A549 (cell line): ENCODE data around the gene CPTP. TPM values are rescaled to one million over a fixed set of nuclear protein-coding genes. Genes with fewer than 3 reads are reported as not detected.

Source experiments
- ATAC-seq, 2 experiments: fragments of 200-7000 bp in 1 of 2; fragments of >200 bp in 1 of 2; cut with Nextera tagmentation in 1 of 2; cut with Tn5 transposase in 1 of 2; 3 replicates each; pipeline versions ENCODE4 v1.8.0 to v1.9.1; 2018 to 2020; ENCODE audit warnings: mild to moderate bottlenecking in 1 of 2, moderate library complexity in 1 of 2
- CTCF ChIA-PET: fragments of 300-600 bp; sonication (Branson Sonifier 250); formaldehyde crosslinking; extraction: SDS; loops from one replicate; lab custom pipeline; 2021; ENCODE audit warnings: antibody characterized with exemption, inconsistent platforms; lab: Yijun Ruan, JAX
- POLR2A ChIA-PET: fragments of 350-600 bp; formaldehyde crosslinking; extraction: SDS; loops from one replicate; lab custom pipeline; 2021; ENCODE audit warnings: antibody characterized with exemption, inconsistent platforms; lab: Yijun Ruan, JAX
- DNase-seq, 2 experiments: peaks; one replicate each; pipeline versions ENCODE4 v3.0.0 to v3.0.0-alpha.2; 2011 to 2016; ENCODE audit warnings: low read depth in 1 of 2, low spot score in 1 of 2
- FAIRE-seq: peaks from 2 replicates; lab custom pipeline; 2011; peaks lifted over from hg19 to GRCh38; lab: Jason Lieb, UNC
- H3K27ac ChIP-seq, 2 experiments: fragments of >200 bp; sonication (Bioruptor Twin); formaldehyde crosslinking; 3 replicates each; pipeline ENCODE4 v1.5.1; 2016 to 2017
- H3K4me1 ChIP-seq: fragments of >200 bp; sonication (Bioruptor Twin); formaldehyde crosslinking; 3 replicates; pipeline ENCODE4 v1.6.1; 2016
- H3K4me2 ChIP-seq: fragments of >200 bp; sonication (Bioruptor Twin); formaldehyde crosslinking; 3 replicates; pipeline ENCODE4 v1.6.1; 2016
- H3K4me3 ChIP-seq: fragments of >200 bp; sonication (Bioruptor Twin); formaldehyde crosslinking; 3 replicates; pipeline ENCODE4 v1.5.1; 2016
- H3K9me3 ChIP-seq: fragments of >200 bp; sonication (Bioruptor Twin); formaldehyde crosslinking; 3 replicates; pipeline ENCODE4 v1.6.1; 2016
- BCL3 ChIP-seq: fragments of >200 bp; sonication (Bioruptor Twin); formaldehyde crosslinking; IDR thresholded peaks from 3 replicates; pipeline ENCODE4 v1.6.1; 2016
- BHLHE40 ChIP-seq: IDR thresholded peaks from 2 replicates; pipeline ENCODE4 v1.6.1; 2012; ENCODE audit warnings: low read depth, low read length, inconsistent platforms
- CHD2 ChIP-seq: fragments of 150-350 bp; IDR thresholded peaks from 2 replicates; pipeline ENCODE4 v1.6.1; 2014; ENCODE audit warnings: low read length; ENCODE audit not compliant: partially characterized antibody
- E2F6 ChIP-seq: IDR thresholded peaks from 2 replicates; pipeline ENCODE4 v1.6.1; 2012; ENCODE audit warnings: low read depth, borderline replicate concordance
- EHMT2 ChIP-seq: fragments of 200-600 bp; sonication (generic); IDR thresholded peaks from 2 replicates; pipeline ENCODE4 v1.6.1; 2016; ENCODE audit warnings: antibody characterized with exemption, low read depth, mild to moderate bottlenecking, moderate library complexity
- EP300 ChIP-seq, 2 experiments: fragments of >200 bp; sonication (Bioruptor Twin); formaldehyde crosslinking; IDR thresholded peaks; 2 replicates in 1 of 2; 3 replicates in 1 of 2; pipeline ENCODE4 v1.6.1; 2016 to 2017
- ESRRA ChIP-seq: fragments of 150-350 bp; IDR thresholded peaks from 2 replicates; pipeline ENCODE4 v1.6.1; 2014; ENCODE audit warnings: mild to moderate bottlenecking, low read length, borderline replicate concordance
- FOXS1 ChIP-seq: fragments of 250-450 bp; sonication (Bioruptor Pico); IDR thresholded peaks from 2 replicates; pipeline ENCODE4 v1.5.0; 2020; ENCODE audit warnings: mild to moderate bottlenecking, moderate library complexity
- HDAC2 ChIP-seq: fragments of 200-600 bp; sonication (generic); IDR thresholded peaks from 2 replicates; pipeline ENCODE4 v1.6.1; 2016
- HES2 ChIP-seq: fragments of >200 bp; sonication (Bioruptor Twin); formaldehyde crosslinking; IDR thresholded peaks from 2 replicates; pipeline ENCODE4 v1.6.1; 2016
- HMGXB4 ChIP-seq: fragments of 250-450 bp; sonication (Bioruptor Pico); IDR thresholded peaks from 2 replicates; pipeline ENCODE4 v1.5.0; 2021; ENCODE audit warnings: mild to moderate bottlenecking, moderate library complexity, borderline replicate concordance
- HOXA7 ChIP-seq: fragments of 250-450 bp; sonication (Bioruptor Pico); IDR thresholded peaks from 2 replicates; pipeline ENCODE4 v1.5.0; 2020; ENCODE audit warnings: mild to moderate bottlenecking, moderate library complexity
- HOXB5 ChIP-seq: fragments of 250-450 bp; sonication (Bioruptor Pico); IDR thresholded peaks from 2 replicates; pipeline ENCODE4 v1.5.0; 2020; ENCODE audit warnings: mild to moderate bottlenecking, moderate library complexity
- JUN ChIP-seq, 2 experiments: fragments of >200 bp; sonication (Bioruptor Twin); formaldehyde crosslinking; IDR thresholded peaks; 2 replicates in 1 of 2; 3 replicates in 1 of 2; pipeline ENCODE4 v1.6.1; 2016 to 2017
- KDM1A ChIP-seq: fragments of 200-600 bp; sonication (generic); IDR thresholded peaks from 2 replicates; pipeline ENCODE4 v1.6.1; 2016; ENCODE audit warnings: low read depth, mild to moderate bottlenecking
- KDM5A ChIP-seq: fragments of 200-600 bp; sonication (generic); IDR thresholded peaks from 2 replicates; pipeline ENCODE4 v1.6.1; 2016; ENCODE audit warnings: antibody characterized with exemption, mild to moderate bottlenecking
- MAFK ChIP-seq: fragments of 450-650 bp; IDR thresholded peaks from 2 replicates; pipeline ENCODE4 v1.6.1; 2014; ENCODE audit not compliant: partially characterized antibody
- MAZ ChIP-seq: fragments of 150-350 bp; IDR thresholded peaks from 2 replicates; pipeline ENCODE4 v1.6.1; 2014; ENCODE audit warnings: antibody characterized with exemption, low read depth, low read length, borderline replicate concordance
- MYC ChIP-seq: IDR thresholded peaks from 2 replicates; pipeline ENCODE4 v1.6.1; 2012; ENCODE audit warnings: mild to moderate bottlenecking, inconsistent platforms, low read length, improper control_type of control experiment, borderline replicate concordance
- POLR2AphosphoS2 ChIP-seq: conservative IDR thresholded peaks from 2 replicates; pipeline ENCODE4 v1.6.1; 2012; ENCODE audit warnings: low read length, improper control_type of control experiment, inconsistent platforms
- RAD21 ChIP-seq, 2 experiments: fragments of >200 bp in 1 of 2; sonication (Bioruptor Twin) in 1 of 2; formaldehyde crosslinking in 1 of 2; IDR thresholded peaks in 1 of 2; conservative IDR thresholded peaks in 1 of 2; 2 replicates in 1 of 2; 3 replicates in 1 of 2; pipeline ENCODE4 v1.6.1; 2012 to 2018; ENCODE audit warnings: inconsistent platforms in 1 of 2
- RCOR1 ChIP-seq: fragments of 150-350 bp; IDR thresholded peaks from 2 replicates; pipeline ENCODE4 v1.6.1; 2014; ENCODE audit warnings: antibody characterized with exemption, low read length, low read depth
- RNF2 ChIP-seq: fragments of 200-600 bp; sonication (generic); IDR thresholded peaks from 2 replicates; pipeline ENCODE4 v1.6.1; 2016; ENCODE audit warnings: low read depth, mild to moderate bottlenecking, antibody characterized with exemption, moderate library complexity, borderline replicate concordance
- TP53 ChIP-seq: fragments of 250-450 bp; sonication (Bioruptor Pico); IDR thresholded peaks from 2 replicates; pipeline ENCODE4 v1.5.0; 2021; ENCODE audit warnings: mild to moderate bottlenecking, moderate library complexity
- ZC3H11A ChIP-seq: fragments of 450-650 bp; IDR thresholded peaks from 2 replicates; pipeline ENCODE4 v1.6.1; 2014; ENCODE audit warnings: antibody characterized with exemption, mild to moderate bottlenecking
- ZFP36 ChIP-seq: fragments of 450-650 bp; IDR thresholded peaks from 2 replicates; pipeline ENCODE4 v1.6.1; 2014; ENCODE audit warnings: borderline replicate concordance; ENCODE audit not compliant: partially characterized antibody
- ZNF302 ChIP-seq: fragments of 250-450 bp; sonication (Bioruptor Pico); IDR thresholded peaks from 2 replicates; pipeline ENCODE4 v1.9.0; 2021; ENCODE audit warnings: inconsistent platforms, mild to moderate bottlenecking, moderate library complexity
- ZSCAN20 ChIP-seq: fragments of 250-450 bp; sonication (Bioruptor Pico); IDR thresholded peaks from 2 replicates; pipeline ENCODE4 v1.8.0; 2022; ENCODE audit warnings: mild to moderate bottlenecking, moderate library complexity
- WGBS: methylation state at CpG from one replicate; pipeline ENCODE4 v1.1.6; 2017; ENCODE audit errors: missing lambda C conversion rate; 5-methylcytosine and 5-hydroxymethylcytosine counted together
- polyA plus RNA-seq, 4 experiments: library from polyadenylated mRNA; depleted of rRNA in 3 of 4; stranded (reverse); fragments of >200 nt; fragmentation: RNase III in 1 of 4; extraction: RNeasy Plus Mini Kit Qiagen cat#74134 plus additional on column Dnase treatment in 1 of 4; gene quantifications; 2 replicates in 3 of 4; 3 replicates in 1 of 4; pipeline ENCODE4 v1.2.3, GENCODE V29; 2011 to 2017

CPTP gene
- polyA plus RNA-seq, 2 of the 4 experiments (the other 2 are of a cell fraction): 4.3 to 11.9 TPM

GRCh38 chr1:1313500-1314236, 10.9 kb upstream of the CPTP start:
- Histone ChIP-seq H3K4me1 (peaks cover 22% of the 10 kb centered on the region), H3K27ac (no peak overlapping the region)
- 87% methylated on average over 29 of the region's 37 CpGs for WGBS
- FAIRE-seq: no peak
- no peak for TF ChIP-seq BCL3
- TF ChIP-seq FOXS1 (CRISPR knock-in tag): no peak
- TF ChIP-seq KDM1A: no peak
- TF ChIP-seq RAD21 (conservative IDR thresholded peaks at IDR 0.05 in 1 of 2, IDR thresholded peaks at IDR 0.05 in 1 of 2): no peak
- no peak for TF ChIP-seq HES2
- TF ChIP-seq E2F6: no peak
- TF ChIP-seq ZC3H11A: no peak
- no peak for TF ChIP-seq RNF2
- TF ChIP-seq, all 56 proteins: peak for 0
- POLR2A ChIA-PET: no interaction called here
- DNase-seq (no peak), ATAC-seq (no peak)
- Histone ChIP-seq H3K4me3 (no peak overlapping the region), H3K4me2 (no peak overlapping the region), H3K9me3 (no peaks in the 10 kb centered on the region)
- CTCF ChIA-PET: interaction anchor here (0.7 kb wide), 1 partner anchor 312 kb away, joined by 3 read pairs; no protein-coding TSS in a partner anchor

GRCh38 chr1:1314237-1314586, 10.4 kb upstream of the CPTP start:
- TF ChIP-seq TP53 (CRISPR knock-in tag): no peak
- TF ChIP-seq ZFP36: no peak
- no peak for TF ChIP-seq EP300 (IDR thresholded peaks at IDR 0.05)
- no peak for TF ChIP-seq HOXB5 (CRISPR knock-in tag)
- TF ChIP-seq RCOR1: no peak
- TF ChIP-seq, all 56 proteins: peak for 0
- Histone ChIP-seq H3K9me3 (no peaks in the 10 kb centered on the region), H3K27ac (no peak overlapping the region), H3K4me2 (no peak overlapping the region), H3K4me3 (no peak overlapping the region), H3K4me1 (peaks cover 28% of the 10 kb centered on the region)
- FAIRE-seq (no peak), ATAC-seq (no peak), DNase-seq (no peak)
- ChIA-PET POLR2A (no interaction called here), CTCF (interaction anchor here (0.7 kb wide), 1 partner anchor 312 kb away, joined by 3 read pairs; no protein-coding TSS in a partner anchor)
- 91% methylated on average over 6 of the region's 15 CpGs for WGBS

- H3K27ac ChIP-seq: no peak overlapping the region
- no peak for ATAC-seq
- H3K4me1 ChIP-seq: peaks cover 23% of the 10 kb centered on the region
- no peak for FAIRE-seq
- no peak overlapping the region for H3K4me3 ChIP-seq
- H3K4me2 ChIP-seq: no peak overlapping the region
- no peak for DNase-seq
- TF ChIP-seq HDAC2 (no peak), HOXA7 (CRISPR knock-in tag) (no peak), EHMT2 (no peak), CHD2 (no peak), ZSCAN20 (CRISPR knock-in tag) (no peak), KDM5A (no peak), RCOR1 (no peak), BHLHE40 (no peak), ZNF302 (CRISPR knock-in tag) (no peak), MAFK (no peak), FOXS1 (CRISPR knock-in tag) (no peak), MYC (no peak), KDM1A (no peak), ESRRA (no peak), JUN (IDR thresholded peaks at IDR 0.05) (no peak), POLR2AphosphoS2 (no peak), HMGXB4 (no peak), MAZ (no peak)
- POLR2A ChIA-PET: interaction anchor here (0.8 kb wide), 1 partner anchor 84 kb away, joined by 3 read pairs; the partner anchor contains the start of gene CCNL2
- WGBS: 94% methylated on average over 23 of the region's 23 CpGs
- CTCF ChIA-PET: interaction anchor here (0.7 to 1.2 kb wide), 3 partner anchors 57 to 330 kb away, joined by 3 read pairs; no protein-coding TSS in a partner anchor
- H3K9me3 ChIP-seq: no peaks in the 10 kb centered on the region
These were observed 9.8 kb upstream of the CPTP start for GRCh38 chr1:1314678-1315335.
